ENCODE data around the gene KLHDC4.
"Not testable (repeated sequence)": the region's sequence is repeated elsewhere in the genome, so short reads cannot be mapped to it uniquely, and the experiment has no call there.

The KLHDC4 gene

GRCh38 chr16:87741700-87742415, 23.9 kb downstream of the KLHDC4 start:
- no peak for DNase-seq

- no peak for DNase-seq
Measured at GRCh38 chr16:87740909-87741424, 24.8 kb downstream of the KLHDC4 start.

GRCh38 chr16:87740441-87740840, 25.3 kb downstream of the KLHDC4 start:
- DNase-seq: no peak

- DNase-seq: no peak
Measured at GRCh38 chr16:87739801-87740200, 26.0 kb downstream of the KLHDC4 start.

- no peak for DNase-seq
Measured at GRCh38 chr16:87736008-87736382, 29.8 kb downstream of the KLHDC4 start.

GRCh38 chr16:87735270-87736007, 30.3 kb downstream of the KLHDC4 start:
- no peak for DNase-seq

- DNase-seq: no peak
Measured at GRCh38 chr16:87734644-87735043, 31.1 kb downstream of the KLHDC4 start.

GRCh38 chr16:87733190-87733589, 32.6 kb downstream of the KLHDC4 start:
- DNase-seq: peak; percentile 89

GRCh38 chr16:87731607-87732006, 34.2 kb downstream of the KLHDC4 start:
- DNase-seq: no peak

GRCh38 chr16:87729266-87729954, 36.4 kb downstream of the KLHDC4 start:
- no peak for DNase-seq

GRCh38 chr16:87728026-87728425, 37.8 kb downstream of the KLHDC4 start:
- no peak for DNase-seq

GRCh38 chr16:87727346-87727745, 38.4 kb downstream of the KLHDC4 start:
- no peak for DNase-seq

- DNase-seq: not testable (repeated sequence)
Measured at GRCh38 chr16:87726577-87726976, 39.2 kb downstream of the KLHDC4 start.

GRCh38 chr16:87725596-87726235, 40.1 kb downstream of the KLHDC4 start:
- peak; percentile 16 for DNase-seq

GRCh38 chr16:87724490-87725291, 41.1 kb downstream of the KLHDC4 start:
- peak; percentile 80 for DNase-seq

GRCh38 chr16:87723226-87723623, 42.6 kb downstream of the KLHDC4 start:
- DNase-seq: peak; percentile 98

- DNase-seq: peak; percentile 30
Measured at GRCh38 chr16:87722590-87723225, 43.1 kb downstream of the KLHDC4 start.

- peak; percentile 26 for DNase-seq
Measured at GRCh38 chr16:87721622-87722585, 43.9 kb downstream of the KLHDC4 start.

GRCh38 chr16:87720446-87720845, 45.3 kb downstream of the KLHDC4 start:
- DNase-seq: no peak

GRCh38 chr16:87718831-87719230, 47.0 kb downstream of the KLHDC4 start:
- not testable (repeated sequence) for DNase-seq

Data from DMS53 (cell line).